ENCODE results near the gene SORT1. TPM values are rescaled to one million over a fixed set of nuclear protein-coding genes. Genes with fewer than 3 reads are reported as not detected.

SORT1 gene
- total RNA-seq, 4 donors from 2014 or later = 126 to 140 (median 130) TPM

DNA sequence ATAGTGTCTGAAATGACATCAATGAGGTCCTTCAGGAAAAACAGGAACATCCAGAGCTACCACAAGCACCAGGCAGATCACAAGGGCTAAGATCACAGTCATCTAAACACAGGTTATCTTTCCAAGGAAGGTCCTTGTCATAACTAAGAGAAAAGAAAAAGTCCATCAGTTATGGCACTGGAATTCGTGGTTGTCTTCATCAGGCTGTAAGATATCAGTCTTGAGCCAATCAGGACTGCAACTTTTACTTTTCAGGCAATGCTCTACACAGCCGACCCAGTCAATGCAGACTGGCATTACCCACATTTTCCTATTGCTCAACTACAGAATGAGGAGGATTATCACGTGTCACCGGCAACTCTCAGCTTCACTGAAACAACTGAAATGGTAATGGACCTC lies 26.4 kb downstream of the SORT1 start:
- TF ChIP-seq, protein P1, sequence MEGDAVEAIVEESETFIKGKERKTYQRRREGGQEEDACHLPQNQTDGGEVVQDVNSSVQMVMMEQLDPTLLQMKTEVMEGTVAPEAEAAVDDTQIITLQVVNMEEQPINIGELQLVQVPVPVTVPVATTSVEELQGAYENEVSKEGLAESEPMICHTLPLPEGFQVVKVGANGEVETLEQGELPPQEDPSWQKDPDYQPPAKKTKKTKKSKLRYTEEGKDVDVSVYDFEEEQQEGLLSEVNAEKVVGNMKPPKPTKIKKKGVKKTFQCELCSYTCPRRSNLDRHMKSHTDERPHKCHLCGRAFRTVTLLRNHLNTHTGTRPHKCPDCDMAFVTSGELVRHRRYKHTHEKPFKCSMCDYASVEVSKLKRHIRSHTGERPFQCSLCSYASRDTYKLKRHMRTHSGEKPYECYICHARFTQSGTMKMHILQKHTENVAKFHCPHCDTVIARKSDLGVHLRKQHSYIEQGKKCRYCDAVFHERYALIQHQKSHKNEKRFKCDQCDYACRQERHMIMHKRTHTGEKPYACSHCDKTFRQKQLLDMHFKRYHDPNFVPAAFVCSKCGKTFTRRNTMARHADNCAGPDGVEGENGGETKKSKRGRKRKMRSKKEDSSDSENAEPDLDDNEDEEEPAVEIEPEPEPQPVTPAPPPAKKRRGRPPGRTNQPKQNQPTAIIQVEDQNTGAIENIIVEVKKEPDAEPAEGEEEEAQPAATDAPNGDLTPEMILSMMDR (IDR thresholded peaks at IDR 0.05; ENCODE audit: low read depth) = no peak

DNA sequence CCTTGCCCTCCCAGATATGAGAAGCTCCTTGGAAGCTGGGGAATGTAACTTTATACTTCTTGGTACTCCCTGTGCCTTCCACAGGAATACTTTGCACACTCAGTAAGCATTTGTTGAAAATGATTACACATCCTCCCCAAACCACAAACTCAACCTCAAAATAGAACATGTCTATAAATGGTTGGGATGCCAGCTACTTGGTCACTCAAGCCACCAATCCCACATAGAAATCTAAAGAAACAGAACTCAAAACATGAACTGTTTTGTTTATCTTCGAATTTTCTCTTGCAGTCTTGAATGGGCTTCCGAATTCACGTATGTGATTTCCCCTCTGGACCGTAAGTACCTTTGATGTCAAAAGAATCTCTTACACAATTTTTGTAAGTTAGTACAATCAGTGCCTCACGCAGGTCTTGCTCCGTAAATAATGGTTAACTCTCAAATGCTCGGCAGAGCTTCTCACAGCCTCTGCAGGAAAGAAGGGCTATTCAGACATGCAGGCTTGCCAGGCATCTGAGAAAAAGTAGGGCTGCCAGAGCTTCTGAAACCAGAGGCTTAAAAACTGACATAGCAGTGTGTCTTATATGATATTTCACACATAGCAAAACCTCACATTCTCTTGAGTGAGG lies 26.9 kb downstream of the SORT1 start:
- TF ChIP-seq, protein P1 (IDR thresholded peaks at IDR 0.05; ENCODE audit: low read depth) = no peak

GRCh38 chr1:109369167-109369746 lies 28.5 kb downstream of the SORT1 start:
- TF ChIP-seq, protein P1 (IDR thresholded peaks at IDR 0.05; ENCODE audit: low read depth) = no peak

- TF ChIP-seq, protein P1 (IDR thresholded peaks at IDR 0.05; ENCODE audit: low read depth) = no peak
Observed at GRCh38 chr1:109368464-109368863, 29.3 kb downstream of the SORT1 start.

DNA sequence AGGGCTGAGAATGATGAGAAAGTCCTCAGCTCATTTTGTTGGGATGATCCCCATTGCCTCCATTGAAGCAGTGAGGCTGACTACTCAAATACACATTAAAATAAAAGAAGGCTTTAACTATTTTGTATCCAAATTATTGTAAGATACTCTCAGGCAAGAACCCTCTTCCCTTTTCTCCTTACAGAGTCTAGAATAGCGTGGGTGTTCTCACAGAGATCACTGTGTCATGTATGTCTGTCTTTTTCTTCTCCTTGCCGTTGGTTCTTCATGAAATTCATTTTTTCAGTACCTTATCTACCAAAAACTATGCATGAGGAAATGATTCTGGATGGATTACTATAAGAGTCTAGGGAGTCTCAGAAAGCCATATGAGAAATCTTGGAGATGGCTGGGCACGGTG lies 30.1 kb downstream of the SORT1 start:
- TF ChIP-seq, protein P1 (IDR thresholded peaks at IDR 0.05; ENCODE audit: low read depth) = no peak

GRCh38 chr1:109365642-109366204 lies 32.0 kb downstream of the SORT1 start:
- TF ChIP-seq, protein P1 (IDR thresholded peaks at IDR 0.05; ENCODE audit: low read depth) = no peak

GRCh38 chr1:109361649-109362048 lies 36.1 kb downstream of the SORT1 start:
- TF ChIP-seq, protein P1 (IDR thresholded peaks at IDR 0.05; ENCODE audit: low read depth) = no peak

All from subcutaneous adipose tissue (tissue), 4 donors.